Thoracic aorta (tissue), 2 donors: ENCODE data around the gene CHPF. TPM values are rescaled to one million over a fixed set of nuclear protein-coding genes. Genes with fewer than 3 reads are reported as not detected.

ENCODE experiments used
- ATAC-seq: fragments of 150-250 bp; one replicate; pipeline ENCODE4 v1.8.0; 2017; ENCODE audit warnings: low read depth; ENCODE audit not compliant: insufficient number of reproducible peaks, low FRiP score
- DNase-seq: peaks from one replicate; pipeline ENCODE4 v3.0.0-alpha.2; 2020; ENCODE audit warnings: low spot score
- H3K27ac ChIP-seq, 2 donors: fragments of 200-600 bp; sonication (generic); 1 replicate in 1 of 2; 2 replicates in 1 of 2; pipeline ENCODE4 v1.5.1; 2016; ENCODE audit warnings: mild to moderate bottlenecking in 2 of 2, moderate library complexity in 2 of 2
- H3K27me3 ChIP-seq: fragments of 200-600 bp; sonication (generic); replicated peaks from 2 replicates; pipeline ENCODE4 v1.6.0; 2016; ENCODE audit warnings: mild to moderate bottlenecking; ENCODE audit not compliant: insufficient read depth
- H3K36me3 ChIP-seq: fragments of 200-600 bp; sonication (generic); one replicate; pipeline ENCODE4 v1.5.1; 2016
- H3K4me1 ChIP-seq, 2 donors: fragments of 200-600 bp; sonication (generic); 1 replicate in 1 of 2; 2 replicates in 1 of 2; pipeline versions ENCODE4 v1.5.1 to v1.6.0; 2016; ENCODE audit warnings: low read depth in 2 of 2, mild to moderate bottlenecking in 1 of 2; ENCODE audit not compliant: control insufficient read depth in 1 of 2
- H3K4me3 ChIP-seq: fragments of 200-600 bp; sonication (generic); 2 replicates; pipeline ENCODE4 v1.5.1; 2016; ENCODE audit warnings: mild to moderate bottlenecking
- H3K9me3 ChIP-seq: fragments of 200-600 bp; sonication (generic); 2 replicates; pipeline ENCODE4 v1.5.1; 2016
- CTCF ChIP-seq: fragments of 200-600 bp; sonication (generic); IDR thresholded peaks from one replicate; pipeline ENCODE4 v1.5.1; 2019; ENCODE audit warnings: antibody characterized with exemption
- total RNA-seq, 2 donors: library from RNA; depleted of rRNA; stranded (reverse); fragments of >200 nt; gene quantifications; one replicate each; pipeline versions ENCODE4 v1.1.0 to v1.2.3, GENCODE V29; 2016

Gene CHPF
- total RNA-seq, 2 donors from 2014 or later: 184 to 269 TPM

GRCh38 chr2:219506802-219507526 lies 36.6 kb downstream of the CHPF start:
- H3K36me3 ChIP-seq: peaks cover 32% of the 10 kb centered on the region
- H3K4me1 ChIP-seq: peaks cover 16 to 31% of the 10 kb centered on the region in 2 donors
- TF ChIP-seq CTCF: no peak
- ATAC-seq (no peak), DNase-seq (no peak)
- H3K9me3 ChIP-seq: no peaks in the 10 kb centered on the region
- no peak overlapping the region for H3K4me3 ChIP-seq
- H3K27me3 ChIP-seq: no peaks in the 10 kb centered on the region
- no peak overlapping the region for H3K27ac ChIP-seq

GRCh38 chr2:219506153-219506801 lies 37.3 kb downstream of the CHPF start:
- Histone ChIP-seq H3K36me3 (peaks cover 34% of the 10 kb centered on the region), H3K4me3 (no peak overlapping the region), H3K4me1 (peaks cover 16 to 31% of the 10 kb centered on the region in 2 donors), H3K9me3 (no peaks in the 10 kb centered on the region), H3K27me3 (no peaks in the 10 kb centered on the region), H3K27ac (no peak overlapping the region)
- no peak for ATAC-seq
- TF ChIP-seq CTCF: no peak
- no peak for DNase-seq

- no peak for TF ChIP-seq CTCF
- Histone ChIP-seq H3K27ac (no peak overlapping the region), H3K4me3 (no peak overlapping the region), H3K4me1 (peaks cover 16 to 31% of the 10 kb centered on the region in 2 donors), H3K9me3 (no peaks in the 10 kb centered on the region), H3K36me3 (peaks cover 35% of the 10 kb centered on the region), H3K27me3 (no peaks in the 10 kb centered on the region)
- no peak for ATAC-seq
- DNase-seq: no peak
Measured at GRCh38 chr2:219505585-219505984, 38.0 kb downstream of the CHPF start.

- ATAC-seq (no peak), DNase-seq (no peak)
- H3K27ac ChIP-seq: no peak overlapping the region
- no peak overlapping the region for H3K4me3 ChIP-seq
- H3K4me1 ChIP-seq: peaks cover 6 to 17% of the 10 kb centered on the region in 2 donors
- no peak for TF ChIP-seq CTCF
- no peaks in the 10 kb centered on the region for H3K9me3 ChIP-seq
- H3K36me3 ChIP-seq: peaks cover 35% of the 10 kb centered on the region
- no peaks in the 10 kb centered on the region for H3K27me3 ChIP-seq
Measured at GRCh38 chr2:219502618-219503017, 41.0 kb downstream of the CHPF start.

- Histone ChIP-seq H3K27me3 (no peaks in the 10 kb centered on the region), H3K9me3 (no peaks in the 10 kb centered on the region), H3K4me1 (peaks cover 12 to 24% of the 10 kb centered on the region in 2 donors), H3K27ac (no peak overlapping the region), H3K36me3 (peaks cover 34% of the 10 kb centered on the region), H3K4me3 (no peak overlapping the region)
- ATAC-seq: no peak
- DNase-seq: no peak
- TF ChIP-seq CTCF: no peak
Measured at GRCh38 chr2:219501849-219502248, 41.8 kb downstream of the CHPF start.
